ACC112 (cell line): ENCODE measurements around the gene FAM20C.

Experiments
- H2AFZ ChIP-seq: fragments of 200-600 bp; sonication (generic); one replicate; pipeline ENCODE4 v1.6.0; 2017; ENCODE audit warnings: antibody characterized with exemption, low read length; ENCODE audit not compliant: unreplicated experiment
- H3K27ac ChIP-seq: fragments of 200-600 bp; sonication (generic); 2 replicates; pipeline ENCODE4 v1.5.1; 2014; ENCODE audit warnings: low read depth, mild to moderate bottlenecking, antibody characterized with exemption, low read length, moderate library complexity
- H3K27me3 ChIP-seq: fragments of 200-600 bp; sonication (generic); 2 replicates; pipeline ENCODE4 v1.6.1; 2014; ENCODE audit warnings: mild to moderate bottlenecking, antibody characterized with exemption, low read length, moderate library complexity, mixed read lengths; ENCODE audit not compliant: insufficient read depth
- H3K36me3 ChIP-seq: fragments of 200-600 bp; sonication (generic); 2 replicates; pipeline ENCODE4 v1.6.1; 2016; ENCODE audit warnings: mild to moderate bottlenecking, antibody characterized with exemption, low read length, moderate library complexity, mixed read lengths; ENCODE audit not compliant: insufficient read depth
- H3K4me1 ChIP-seq: fragments of 200-600 bp; sonication (generic); one replicate; pipeline ENCODE4 v1.6.1; 2016; ENCODE audit warnings: low read length, mixed read lengths; ENCODE audit not compliant: insufficient read depth, unreplicated experiment, control insufficient read depth
- H3K4me3 ChIP-seq: fragments of 200-600 bp; sonication (generic); 2 replicates; pipeline ENCODE4 v1.5.1; 2014; ENCODE audit warnings: mild to moderate bottlenecking, low read depth, low read length
- H3K79me2 ChIP-seq: fragments of 200-600 bp; sonication (generic); one replicate; pipeline ENCODE4 v1.6.0; 2016; ENCODE audit warnings: low read length; ENCODE audit not compliant: control insufficient read depth, unreplicated experiment, insufficient read depth

The FAM20C gene

DNA sequence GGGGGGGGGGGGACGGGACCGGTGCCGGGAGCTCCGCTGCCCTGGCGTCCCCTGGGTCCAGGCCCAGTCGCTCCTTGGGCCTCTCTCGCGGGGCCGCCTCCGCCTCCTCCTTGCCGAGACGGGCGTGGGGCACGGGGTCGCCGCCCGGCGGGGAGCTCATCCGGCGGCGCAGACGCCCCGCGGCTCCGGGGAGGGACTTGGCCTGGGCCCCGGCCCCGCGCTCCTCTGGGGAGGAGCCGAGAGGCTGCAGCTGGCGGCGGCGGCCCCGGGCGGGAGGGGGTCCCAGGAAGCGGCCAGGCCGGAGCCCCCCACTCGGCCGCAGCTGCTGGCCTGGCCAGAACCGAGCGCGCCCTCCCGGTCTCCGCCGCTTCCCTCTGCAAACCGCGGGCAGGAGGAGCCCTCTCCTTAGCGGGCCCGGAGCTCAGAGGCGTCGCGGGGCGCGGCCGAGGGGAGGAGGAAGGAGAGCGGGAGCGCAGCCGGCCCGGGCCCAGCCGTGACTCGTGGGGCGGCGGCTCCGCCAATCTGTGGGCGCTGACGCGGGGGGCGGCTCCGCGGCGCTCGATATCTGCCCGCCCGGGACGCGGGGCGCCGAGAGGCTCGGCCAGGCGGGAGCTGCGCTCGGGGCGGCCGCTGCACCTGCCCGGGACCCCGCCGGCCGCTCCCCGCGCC is at the start of gene FAM20C:
FAM20C (plus strand) TSS at position 591 of the 669 bp plus-strand sequence. CDS start 629 bp downstream, outside the sequence.
- Histone ChIP-seq H3K27ac (peak within 1 kb of the TSS; percentile 68), H3K4me3 (peak within 1 kb of the TSS; percentile 90), H3K27me3 (no peaks in the 10 kb centered on the region), H2AFZ (peak within 1 kb of the TSS; percentile 51), H3K79me2 (peaks cover 44% of the 10 kb centered on the region), H3K36me3 (peaks cover 14% of the 10 kb centered on the region; the same call in 1 of the 2 replicates), H3K4me1 (peaks cover 17% of the 10 kb centered on the region)

DNA sequence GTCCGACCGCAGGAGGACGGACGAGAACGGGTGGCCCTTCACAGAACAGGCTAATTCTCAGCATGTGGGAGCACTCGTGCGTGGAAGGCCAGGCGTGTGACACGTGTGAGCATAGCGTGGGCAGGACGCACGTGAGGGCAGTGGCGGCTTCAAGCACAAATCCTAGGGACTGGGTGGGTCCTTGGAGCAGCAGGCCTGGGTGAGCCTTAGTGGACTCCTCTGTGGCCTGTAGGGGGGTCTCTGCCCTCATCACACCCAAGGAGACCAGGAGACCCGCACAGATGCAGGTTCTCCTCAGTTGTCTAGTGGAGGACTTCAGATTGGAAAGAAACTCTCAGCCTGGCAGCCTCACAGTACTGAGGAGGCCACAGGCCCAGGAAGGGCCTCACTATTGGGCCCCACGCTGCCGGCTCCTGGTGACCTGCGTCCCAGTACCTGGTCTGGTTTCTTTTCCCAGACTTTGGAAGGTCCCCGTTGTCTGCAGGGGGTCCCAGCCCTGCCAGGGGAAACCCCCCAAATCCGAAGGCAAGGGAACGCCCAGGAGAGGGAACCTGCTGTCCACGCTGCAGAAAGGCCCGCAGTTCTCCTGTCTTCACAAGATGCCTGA is 49.1 kb upstream of the FAM20C start:
- no peaks in the 10 kb centered on the region for H3K4me1 ChIP-seq
- no peak overlapping the region for H2AFZ ChIP-seq
- H3K27me3 ChIP-seq: no peaks in the 10 kb centered on the region
- no peak overlapping the region for H3K27ac ChIP-seq
- no peak overlapping the region for H3K4me3 ChIP-seq
- H3K79me2 ChIP-seq: no peaks in the 10 kb centered on the region
- H3K36me3 ChIP-seq: peaks cover 7% of the 10 kb centered on the region; the same call in 1 of the 2 replicates

- Histone ChIP-seq H3K27me3 (no peaks in the 10 kb centered on the region), H3K4me3 (no peak overlapping the region), H3K27ac (no peak overlapping the region), H3K36me3 (peaks cover 7% of the 10 kb centered on the region; the same call in 1 of the 2 replicates), H2AFZ (no peak overlapping the region), H3K4me1 (no peaks in the 10 kb centered on the region), H3K79me2 (no peaks in the 10 kb centered on the region)
Observed at GRCh38 chr7:143811-144453, 48.4 kb upstream of the FAM20C start.

GRCh38 chr7:144454-144826 is 47.9 kb upstream of the FAM20C start:
- no peaks in the 10 kb centered on the region for H3K4me1 ChIP-seq
- no peak overlapping the region for H2AFZ ChIP-seq
- no peaks in the 10 kb centered on the region for H3K27me3 ChIP-seq
- no peaks in the 10 kb centered on the region for H3K79me2 ChIP-seq
- no peak overlapping the region for H3K27ac ChIP-seq
- peaks cover 7% of the 10 kb centered on the region; the same call in 1 of the 2 replicates for H3K36me3 ChIP-seq
- no peak overlapping the region for H3K4me3 ChIP-seq

- Histone ChIP-seq H3K4me3 (no peak overlapping the region), H3K27ac (no peak overlapping the region), H3K79me2 (no peaks in the 10 kb centered on the region), H3K36me3 (peaks cover 7% of the 10 kb centered on the region; the same call in 1 of the 2 replicates), H3K4me1 (peaks cover 8% of the 10 kb centered on the region), H3K27me3 (no peaks in the 10 kb centered on the region), H2AFZ (no peak overlapping the region)
Observed at GRCh38 chr7:145863-146262, 46.5 kb upstream of the FAM20C start.

- H3K27ac ChIP-seq: peak overlapping the region; percentile 83
- H3K4me3 ChIP-seq: peak overlapping the region; percentile 86
- no peaks in the 10 kb centered on the region for H3K79me2 ChIP-seq
- H3K4me1 ChIP-seq: peaks cover 8% of the 10 kb centered on the region
- H3K36me3 ChIP-seq: peaks cover 7% of the 10 kb centered on the region; the same call in 1 of the 2 replicates
- H3K27me3 ChIP-seq: no peaks in the 10 kb centered on the region
- H2AFZ ChIP-seq: peak overlapping the region; percentile 94
Observed at GRCh38 chr7:148543-148931, 43.8 kb upstream of the FAM20C start.

- H3K27me3 ChIP-seq: no peaks in the 10 kb centered on the region
- H3K27ac ChIP-seq: peak overlapping the region; percentile 83
- H2AFZ ChIP-seq: peak overlapping the region; percentile 94
- peaks cover 7% of the 10 kb centered on the region; the same call in 1 of the 2 replicates for H3K36me3 ChIP-seq
- H3K4me3 ChIP-seq: peak overlapping the region; percentile 86
- no peaks in the 10 kb centered on the region for H3K79me2 ChIP-seq
- peaks cover 8% of the 10 kb centered on the region for H3K4me1 ChIP-seq
Observed at GRCh38 chr7:148932-149790, 43.2 kb upstream of the FAM20C start.

DNA sequence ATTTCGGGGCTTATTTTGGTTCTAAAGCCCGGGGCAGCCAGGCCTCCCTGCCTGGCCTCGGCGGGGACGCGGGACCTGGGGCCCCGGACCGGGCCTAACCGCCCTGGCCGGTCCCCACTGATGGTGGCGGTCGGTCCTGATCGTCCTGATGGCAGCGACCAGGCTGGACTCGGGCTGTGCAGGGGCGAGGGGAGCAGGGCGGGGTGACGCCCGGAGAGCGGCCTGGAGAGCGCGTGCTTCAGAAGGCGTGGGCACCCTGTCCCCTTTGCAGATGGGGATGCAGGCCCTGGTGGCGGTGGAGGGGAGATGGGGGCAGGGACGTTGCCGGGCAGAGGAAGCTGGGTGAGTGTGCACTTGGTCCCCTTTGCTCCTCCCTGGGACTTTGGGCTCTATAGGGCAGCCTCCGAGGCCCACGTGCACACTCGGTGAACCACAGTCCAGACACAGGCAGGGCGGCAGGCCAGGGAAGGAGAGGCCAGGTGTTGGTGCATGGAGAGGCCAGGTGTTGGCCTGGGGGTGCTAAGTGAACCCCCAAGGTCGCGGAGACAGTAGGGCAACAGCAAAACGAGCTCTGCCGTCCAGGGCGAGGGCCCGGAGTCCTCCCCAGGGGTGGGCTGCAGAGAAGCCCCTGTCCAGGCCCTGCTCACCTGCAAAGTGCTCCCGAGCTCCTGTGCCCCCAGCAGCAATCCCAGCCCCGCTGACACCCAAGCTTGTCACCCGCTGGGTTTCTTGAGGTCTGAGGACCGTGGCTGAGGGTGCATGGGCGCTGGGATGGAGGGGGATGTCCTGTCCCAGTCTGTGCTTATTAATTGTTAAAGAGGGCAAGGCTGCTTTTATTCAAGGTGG is 42.4 kb upstream of the FAM20C start:
- Histone ChIP-seq H3K4me3 (peak overlapping the region; percentile 86), H3K36me3 (peaks cover 7% of the 10 kb centered on the region; the same call in 1 of the 2 replicates), H3K4me1 (peaks cover 8% of the 10 kb centered on the region), H3K27me3 (no peaks in the 10 kb centered on the region), H3K79me2 (no peaks in the 10 kb centered on the region), H3K27ac (peak overlapping the region; percentile 83), H2AFZ (peak overlapping the region; percentile 94)

DNA sequence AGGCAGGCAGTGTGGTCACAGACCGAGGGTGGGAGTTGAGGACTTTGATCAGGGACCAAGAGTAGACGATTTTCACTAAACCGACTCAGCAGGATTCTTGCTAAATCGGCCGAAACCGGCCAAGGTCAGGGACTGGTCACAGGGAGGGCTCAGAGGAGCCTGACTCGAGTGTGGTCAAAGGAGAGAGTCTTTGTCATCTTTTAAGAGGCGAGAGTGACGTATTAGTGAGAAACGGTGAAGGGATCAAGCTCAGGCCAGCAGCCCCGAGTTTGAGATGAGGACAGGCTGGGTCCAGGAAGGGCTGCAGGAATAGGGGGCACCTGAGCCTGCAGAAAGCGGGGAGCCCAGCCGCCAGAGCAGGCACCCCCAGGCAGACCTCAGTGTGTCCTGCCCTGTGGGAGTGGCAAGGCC is 41.6 kb upstream of the FAM20C start:
- no peaks in the 10 kb centered on the region for H3K27me3 ChIP-seq
- peaks cover 7% of the 10 kb centered on the region; the same call in 1 of the 2 replicates for H3K36me3 ChIP-seq
- no peak overlapping the region for H3K27ac ChIP-seq
- no peak overlapping the region for H3K4me3 ChIP-seq
- no peak overlapping the region for H2AFZ ChIP-seq
- H3K4me1 ChIP-seq: peaks cover 15% of the 10 kb centered on the region
- H3K79me2 ChIP-seq: no peaks in the 10 kb centered on the region
